Endothelial cell of hepatic sinusoid (primary cell): ENCODE measurements around the gene PTPRC.

Source experiments
- in situ Hi-C: cut with HindIII; loops from 2 replicates; pipeline ENCODE4 v1.10.0; 2017; ENCODE audit warnings: low sequenced_read_pairs

PTPRC gene

DNA sequence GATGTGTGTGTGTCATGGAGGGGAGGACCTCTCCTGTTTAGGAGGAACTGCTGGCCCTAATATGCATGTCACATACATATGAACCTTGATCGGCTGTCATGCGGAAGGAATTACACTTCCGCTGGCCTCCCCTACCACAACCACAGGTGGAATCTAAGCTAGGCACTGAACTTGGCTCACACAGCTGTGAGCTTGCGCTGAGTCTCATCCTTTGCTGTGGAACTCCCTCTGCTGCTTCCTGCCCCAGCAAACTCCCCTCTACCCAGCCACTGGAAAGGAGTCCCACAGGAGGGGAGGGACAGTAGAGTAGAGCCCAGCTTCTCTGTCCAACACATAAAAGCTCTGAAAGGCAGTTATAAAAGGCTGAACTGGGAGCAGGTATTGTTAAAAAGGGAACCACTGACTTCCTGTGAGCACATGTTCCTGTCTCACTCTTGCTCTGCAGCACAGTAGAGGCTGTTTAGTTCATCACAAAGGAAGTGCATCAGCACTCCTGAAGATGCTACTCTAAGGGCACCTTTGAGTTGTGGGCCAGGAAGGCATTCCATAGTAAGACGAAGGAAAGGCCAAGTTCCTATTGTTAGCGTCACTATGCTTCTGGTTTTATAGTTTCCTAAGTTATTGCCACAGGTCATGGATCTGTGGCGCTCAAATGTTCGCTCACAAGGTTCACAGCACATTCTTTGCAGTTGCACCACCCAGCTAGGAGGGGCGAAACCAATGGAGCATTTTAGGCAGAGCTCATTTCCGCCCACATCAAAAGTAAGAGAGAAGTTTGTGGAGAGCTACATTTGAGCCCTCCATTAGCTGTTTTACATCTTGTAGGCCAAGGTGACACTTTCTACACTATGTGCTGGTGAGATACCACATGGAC is 17.7 kb upstream of the PTPRC start:
- in situ Hi-C loops = no loop called here

- in situ Hi-C loops = no loop called here
Measured at GRCh38 chr1:198622001-198622400, 16.8 kb upstream of the PTPRC start.

- in situ Hi-C loops = no loop called here
Measured at GRCh38 chr1:198623752-198624647, 14.8 kb upstream of the PTPRC start.

DNA sequence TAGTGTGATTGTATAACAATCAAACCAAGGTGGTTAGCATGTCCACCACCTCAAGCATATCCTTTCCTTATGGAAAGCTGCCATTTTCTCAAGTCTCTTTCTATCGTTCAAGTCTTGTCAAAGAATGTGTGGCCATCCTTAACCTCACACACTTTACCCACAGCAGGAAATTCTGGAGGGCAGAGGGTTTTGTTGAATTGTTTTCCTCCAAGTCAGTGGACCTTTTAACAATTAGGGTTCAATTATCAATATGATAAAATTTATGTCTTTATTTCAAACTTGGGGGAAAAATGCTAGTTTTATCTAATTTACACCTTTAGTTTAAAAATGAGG is 14.2 kb upstream of the PTPRC start:
- in situ Hi-C loops = no loop called here

DNA sequence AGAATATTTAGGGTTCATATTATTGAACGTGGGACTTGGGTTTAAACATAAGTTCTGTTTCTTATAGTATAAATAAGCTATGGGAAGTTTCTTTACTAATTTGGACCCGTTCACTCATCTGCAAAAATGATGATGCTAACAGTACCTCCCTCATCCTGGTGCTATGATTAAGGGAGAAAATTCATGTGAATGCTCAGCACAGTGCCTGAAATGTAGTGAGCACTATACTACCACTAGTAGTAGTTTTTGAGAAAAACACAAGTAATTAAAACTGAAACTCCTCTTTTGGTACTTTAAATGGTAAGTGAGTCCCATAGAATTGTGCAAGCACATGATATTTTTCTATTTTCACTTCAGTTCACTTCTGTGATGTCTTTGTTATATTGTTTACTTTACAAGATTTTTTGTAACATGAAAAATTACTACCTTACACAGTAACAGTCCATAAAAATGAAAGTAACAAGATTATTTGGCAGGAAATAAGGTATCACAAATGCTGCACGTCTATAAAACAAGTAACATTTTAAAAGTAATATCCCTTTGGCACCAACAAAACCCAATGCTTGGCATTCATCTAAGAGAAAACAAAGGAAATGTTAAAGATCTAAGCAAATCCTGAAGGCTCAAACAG is 11.3 kb upstream of the PTPRC start:
- in situ Hi-C loops = no loop called here

- in situ Hi-C loops = no loop called here
Measured at GRCh38 chr1:198628067-198628455, 10.8 kb upstream of the PTPRC start.

DNA sequence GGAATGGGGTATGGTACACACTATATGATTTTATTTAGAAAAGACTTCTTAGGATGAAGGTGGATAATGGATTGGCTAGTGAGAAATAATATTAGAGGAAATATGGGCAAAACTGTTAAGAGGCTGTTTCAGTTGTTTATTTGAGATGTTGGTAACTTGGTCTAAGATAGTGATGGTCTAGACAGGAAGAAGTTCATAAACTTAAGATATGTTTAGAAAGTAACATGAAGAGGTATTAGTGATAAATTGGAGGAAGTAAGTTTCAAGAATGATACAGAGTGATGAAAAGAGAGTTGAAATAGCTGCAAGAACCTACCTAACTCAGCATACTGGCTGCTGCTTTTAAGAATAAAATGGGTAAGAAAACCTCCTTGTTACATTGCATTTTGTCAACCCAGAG is 9.2 kb upstream of the PTPRC start:
- in situ Hi-C loops = no loop called here

GRCh38 chr1:198630863-198631262 is 8.0 kb upstream of the PTPRC start:
- in situ Hi-C loops = no loop called here

DNA sequence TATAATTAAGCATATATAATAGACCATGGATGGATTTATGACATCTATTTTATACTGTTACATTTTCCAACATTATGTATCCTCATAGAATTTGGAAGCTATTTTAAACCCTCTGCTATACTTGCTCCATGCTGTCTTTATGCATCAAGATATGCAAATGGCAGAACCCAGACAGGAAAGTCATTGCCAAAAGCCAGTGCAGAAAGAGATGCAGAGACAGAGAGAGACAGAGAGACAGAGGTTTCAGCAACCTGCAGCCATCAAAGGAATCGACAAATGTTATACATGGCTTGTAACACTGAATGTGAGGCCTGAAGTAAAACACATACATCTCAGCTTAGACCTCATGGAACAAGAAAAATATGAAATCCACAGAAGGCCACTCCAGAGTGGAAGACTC is 7.5 kb upstream of the PTPRC start:
- in situ Hi-C loops = no loop called here

DNA sequence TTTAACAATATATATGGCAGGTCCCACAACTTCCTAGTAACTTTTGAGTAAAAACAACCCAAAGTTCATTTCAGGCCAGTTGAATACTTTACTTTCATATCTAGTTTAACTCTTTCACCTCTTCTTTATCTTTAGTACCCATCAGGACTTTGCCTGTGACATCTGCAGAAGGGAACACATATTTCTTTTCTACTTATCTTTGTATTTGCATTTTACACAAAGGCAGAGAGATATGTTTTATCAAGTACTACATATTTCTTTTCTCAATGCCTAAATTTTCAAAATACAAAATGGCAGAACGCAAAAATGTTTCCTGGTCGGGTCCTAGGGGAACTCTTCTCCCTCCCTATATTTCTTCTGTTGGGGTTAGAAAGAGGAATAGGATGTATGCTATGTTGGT is 6.8 kb upstream of the PTPRC start:
- in situ Hi-C loops = no loop called here

GRCh38 chr1:198633675-198634121 is 5.1 kb upstream of the PTPRC start:
- in situ Hi-C loops = no loop called here

GRCh38 chr1:198635964-198636363 is 2.9 kb upstream of the PTPRC start:
- in situ Hi-C loops = no loop called here

GRCh38 chr1:198636391-198636790 is 2.4 kb upstream of the PTPRC start:
- in situ Hi-C loops = no loop called here

- in situ Hi-C loops = no loop called here
Measured at GRCh38 chr1:198637157-198637556, 1.7 kb upstream of the PTPRC start.

DNA sequence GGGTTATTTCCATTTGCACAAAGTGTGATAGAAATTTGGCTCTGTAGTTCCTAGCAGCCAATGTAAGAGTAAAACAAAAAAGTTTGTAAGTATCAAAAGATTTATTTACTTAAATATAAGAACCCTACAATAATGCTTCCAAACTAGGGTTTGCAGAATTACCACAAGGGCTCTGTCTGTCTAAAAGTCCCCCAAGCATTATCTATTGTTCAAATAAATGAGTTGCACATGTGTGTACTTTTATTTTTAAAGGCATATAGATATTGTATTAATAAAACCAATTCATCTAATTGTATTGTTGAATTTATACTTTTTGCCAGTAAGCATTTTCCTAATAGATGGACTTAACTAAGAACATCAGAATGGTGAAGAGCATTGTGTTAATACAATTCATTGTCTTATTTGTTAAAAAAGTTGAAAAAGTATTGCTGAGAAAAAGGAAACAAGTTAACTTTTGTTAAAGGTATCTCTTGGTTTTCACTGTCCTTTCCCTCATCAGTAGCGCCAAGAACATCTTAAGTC is 863 bp upstream of the PTPRC start:
- in situ Hi-C loops = no loop called here

DNA sequence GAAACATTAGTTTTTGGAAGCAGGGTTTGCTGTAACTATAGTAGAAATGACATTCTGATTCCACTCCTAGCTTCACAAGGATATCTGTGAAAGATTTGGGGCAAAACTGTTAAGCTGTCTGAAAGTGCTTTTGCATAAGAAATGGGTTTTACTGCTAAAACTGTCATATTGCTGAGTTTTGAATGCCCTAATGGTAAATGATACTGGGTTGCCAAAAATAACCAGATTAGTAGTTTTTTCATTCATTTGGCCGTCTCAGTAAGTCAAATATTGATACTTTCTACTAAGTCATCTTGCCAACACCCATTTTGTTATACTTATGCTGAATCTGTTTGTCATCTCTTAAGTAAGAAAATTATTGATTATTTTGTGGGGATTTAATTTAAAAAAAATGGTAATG is 399 bp upstream of the PTPRC start:
- in situ Hi-C loops = no loop called here

DNA sequence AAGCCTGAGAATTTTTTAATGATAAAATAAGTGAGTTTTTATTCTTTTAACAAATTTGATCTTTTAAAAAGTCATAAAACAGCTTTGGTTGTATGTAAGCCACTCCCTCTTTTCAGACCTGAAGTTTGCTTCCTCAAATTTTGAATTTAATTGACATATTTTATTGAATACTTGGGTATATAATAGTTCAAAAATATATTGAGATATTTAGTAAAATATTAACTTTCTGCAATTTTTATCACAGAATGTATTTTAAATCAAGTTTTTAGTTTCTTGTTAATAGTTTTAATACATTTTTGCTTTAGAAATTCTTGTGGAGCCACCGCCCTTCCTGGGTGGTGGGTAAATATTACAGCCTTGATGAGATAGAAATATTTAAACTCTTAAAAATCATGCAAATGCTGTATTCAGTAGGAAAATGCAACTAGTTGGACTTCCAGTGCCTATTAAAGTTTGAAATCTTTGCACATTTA is 867 bp downstream of the PTPRC start:
- in situ Hi-C loops = no loop called here

- in situ Hi-C loops = no loop called here
Measured at GRCh38 chr1:198640174-198640573, 1.3 kb downstream of the PTPRC start.

- in situ Hi-C loops = no loop called here
Measured at GRCh38 chr1:198641501-198641900, 2.7 kb downstream of the PTPRC start.

- in situ Hi-C loops = no loop called here
Measured at GRCh38 chr1:198641966-198642668, 3.3 kb downstream of the PTPRC start.

GRCh38 chr1:198642983-198643382 is 4.1 kb downstream of the PTPRC start:
- in situ Hi-C loops = no loop called here
